Natural killer cell (primary cell): ENCODE results near the gene RIMBP2. TPM values are rescaled to one million over a fixed set of nuclear protein-coding genes. Genes with fewer than 3 reads are reported as not detected.

Experiments used
- ATAC-seq, 3 donors: fragments of 150-1000 bp in 2 of 3; fragments of 200-7000 bp in 1 of 3; cut with Tn5 transposase; 1 replicate in 1 of 3; 2 replicates in 2 of 3; pipeline ENCODE4 v1.10.0; 2021; ENCODE audit warnings: mild to moderate bottlenecking in 2 of 3, moderate library complexity in 2 of 3
- DNase-seq, 2 donors: peaks; one replicate each; pipeline versions ENCODE4 v3.0.0 to v3.0.0-alpha.2; 2013 to 2021; ENCODE audit warnings: mixed read lengths in 1 of 2
- H3K27ac ChIP-seq: one replicate; pipeline ENCODE4 v1.5.1; 2013; ENCODE audit warnings: mild to moderate bottlenecking, low read length
- H3K27me3 ChIP-seq: one replicate; pipeline ENCODE4 v1.6.1; 2013; ENCODE audit warnings: low read length; ENCODE audit not compliant: control insufficient read depth, insufficient read depth
- H3K36me3 ChIP-seq: one replicate; pipeline ENCODE4 v1.6.1; 2013; ENCODE audit warnings: low read length; ENCODE audit not compliant: control insufficient read depth, insufficient read depth
- H3K4me1 ChIP-seq: one replicate; pipeline ENCODE4 v1.6.1; 2013; ENCODE audit warnings: low read length; ENCODE audit not compliant: control insufficient read depth, insufficient read depth
- H3K4me3 ChIP-seq: one replicate; pipeline ENCODE4 v1.5.1; 2013; ENCODE audit warnings: low read length
- H3K9me3 ChIP-seq: one replicate; pipeline ENCODE4 v1.6.1; 2013; ENCODE audit warnings: low read length; ENCODE audit not compliant: control insufficient read depth, insufficient read depth
- H3K27ac Mint-ChIP-seq, 2 donors: one replicate each; pipeline ENCODE4 v1.8.0; 2022; ENCODE audit warnings: mild to moderate bottlenecking in 2 of 2, mixed read lengths in 2 of 2, moderate library complexity in 1 of 2
- H3K27me3 Mint-ChIP-seq, 2 donors: one replicate each; pipeline ENCODE4 v1.8.0; 2022; ENCODE audit warnings: low read depth in 2 of 2, mixed read lengths in 2 of 2
- H3K36me3 Mint-ChIP-seq: one replicate; pipeline ENCODE4 v1.8.0; 2022; ENCODE audit warnings: mixed read lengths
- H3K4me1 Mint-ChIP-seq, 2 donors: one replicate each; pipeline ENCODE4 v1.8.0; 2022; ENCODE audit warnings: mixed read lengths in 2 of 2
- H3K4me3 Mint-ChIP-seq: one replicate; pipeline ENCODE4 v1.8.0; 2022; ENCODE audit warnings: mild to moderate bottlenecking, moderate library complexity, mixed read lengths
- H3K9me3 Mint-ChIP-seq, 2 donors: one replicate each; pipeline ENCODE4 v1.8.0; 2022; ENCODE audit warnings: mixed read lengths in 2 of 2
- WGBS: methylation state at CpG from one replicate; pipeline ENCODE4 v1.1.7; 2013; ENCODE audit warnings: missing lambda C conversion rate; ENCODE audit not compliant: insufficient coverage; 5-methylcytosine and 5-hydroxymethylcytosine counted together
- intact Hi-C: fragments of 100-400 bp; cut with micrococcal nuclease; formaldehyde crosslinking; loops from one replicate; pipeline ENCODE4 v1.14.2; 2022
- total RNA-seq, 4 donors: library from RNA; stranded (reverse); fragments of 120-200 nt in 1 of 4; gene quantifications; one replicate each; pipeline versions ENCODE4 v1.2.3 to v1.2.4, GENCODE V29; 2013 to 2022
- TF ChIP-seq, protein P1 (sequence below): fragments of 200-600 bp; IDR thresholded peaks from one replicate; pipeline ENCODE4 v1.8.0; 2022; ENCODE audit warnings: antibody characterized with exemption

The RIMBP2 gene
- total RNA-seq, 3 donors from 2014 or later (not counting 1 experiment from before 2014, with no cell fraction given) = not detected

DNA sequence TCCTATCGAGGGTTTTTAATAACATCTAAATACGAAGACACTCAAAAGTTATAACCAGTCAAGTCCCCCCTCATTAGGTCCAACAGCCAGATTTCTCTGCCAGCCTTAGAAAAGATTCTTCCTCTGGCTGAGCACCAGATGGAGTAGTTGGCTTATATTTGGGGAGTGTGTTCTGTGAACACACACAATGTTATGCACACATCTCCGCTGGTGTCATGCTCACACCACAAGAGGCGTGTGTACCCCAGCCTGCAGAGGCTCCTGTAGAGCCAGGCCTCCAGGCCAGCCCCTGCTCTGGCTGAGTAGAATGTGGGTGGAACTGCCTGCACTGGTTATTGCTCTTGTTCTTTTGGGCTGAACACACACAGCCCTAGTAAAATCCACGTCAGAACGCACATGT is 314.4 kb downstream of the RIMBP2 start:
- Histone ChIP-seq H3K4me1 (no peaks in the 10 kb centered on the region), H3K4me3 (no peak overlapping the region), H3K27me3 (no peaks in the 10 kb centered on the region), H3K9me3 (no peaks in the 10 kb centered on the region), H3K36me3 (no peaks in the 10 kb centered on the region), H3K27ac (no peak overlapping the region)
- no peak overlapping the region for H3K27ac Mint-ChIP-seq
- DNase-seq (no peak), ATAC-seq (no peak)
- TF ChIP-seq, protein P1, sequence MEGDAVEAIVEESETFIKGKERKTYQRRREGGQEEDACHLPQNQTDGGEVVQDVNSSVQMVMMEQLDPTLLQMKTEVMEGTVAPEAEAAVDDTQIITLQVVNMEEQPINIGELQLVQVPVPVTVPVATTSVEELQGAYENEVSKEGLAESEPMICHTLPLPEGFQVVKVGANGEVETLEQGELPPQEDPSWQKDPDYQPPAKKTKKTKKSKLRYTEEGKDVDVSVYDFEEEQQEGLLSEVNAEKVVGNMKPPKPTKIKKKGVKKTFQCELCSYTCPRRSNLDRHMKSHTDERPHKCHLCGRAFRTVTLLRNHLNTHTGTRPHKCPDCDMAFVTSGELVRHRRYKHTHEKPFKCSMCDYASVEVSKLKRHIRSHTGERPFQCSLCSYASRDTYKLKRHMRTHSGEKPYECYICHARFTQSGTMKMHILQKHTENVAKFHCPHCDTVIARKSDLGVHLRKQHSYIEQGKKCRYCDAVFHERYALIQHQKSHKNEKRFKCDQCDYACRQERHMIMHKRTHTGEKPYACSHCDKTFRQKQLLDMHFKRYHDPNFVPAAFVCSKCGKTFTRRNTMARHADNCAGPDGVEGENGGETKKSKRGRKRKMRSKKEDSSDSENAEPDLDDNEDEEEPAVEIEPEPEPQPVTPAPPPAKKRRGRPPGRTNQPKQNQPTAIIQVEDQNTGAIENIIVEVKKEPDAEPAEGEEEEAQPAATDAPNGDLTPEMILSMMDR = no peak
- H3K27me3 Mint-ChIP-seq = peaks cover 0 to 5% of the 10 kb centered on the region in 2 donors
- H3K4me1 Mint-ChIP-seq = no peaks in the 10 kb centered on the region
- no peak overlapping the region for H3K4me3 Mint-ChIP-seq
- no peaks in the 10 kb centered on the region for H3K36me3 Mint-ChIP-seq
- intact Hi-C loops = no loop called here
- H3K9me3 Mint-ChIP-seq = no peaks in the 10 kb centered on the region
- 82% methylated on average over 6 of the region's 6 CpGs for WGBS

DNA sequence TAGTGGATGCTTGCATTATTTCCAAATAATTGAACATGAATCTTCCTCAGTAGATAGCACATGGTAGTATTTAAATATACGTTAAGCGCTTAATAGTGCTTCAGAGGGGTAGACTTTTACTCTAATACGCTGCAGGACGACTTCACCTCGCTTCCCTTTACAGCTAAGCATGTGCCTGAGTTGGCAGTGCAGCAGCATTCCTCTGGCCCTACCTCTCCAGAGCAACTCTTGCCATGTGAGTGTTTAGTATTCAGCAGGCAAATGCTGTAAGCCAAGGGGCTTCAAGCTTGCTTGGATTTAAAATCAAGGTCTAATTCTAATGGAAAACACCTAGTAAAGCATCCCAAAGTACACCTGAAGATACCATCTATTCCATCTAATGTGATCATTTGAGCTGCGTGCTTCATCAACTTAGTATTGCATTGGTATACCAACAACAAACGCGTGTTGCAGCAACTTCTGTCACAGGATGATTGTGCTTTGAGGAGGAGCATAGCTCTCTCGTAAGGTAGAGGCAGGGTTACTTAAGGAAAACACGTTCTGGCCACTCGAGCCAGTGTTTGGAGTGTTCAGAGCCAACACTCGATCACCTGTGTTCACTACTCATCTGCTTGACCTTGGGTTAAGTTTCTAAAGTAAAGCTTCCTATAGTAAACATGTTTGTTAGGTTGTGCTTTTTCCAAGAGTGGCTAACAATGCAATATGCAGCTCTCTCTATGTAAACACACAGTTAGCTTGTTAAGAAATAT is 317.8 kb downstream of the RIMBP2 start:
- H3K27me3 ChIP-seq = no peaks in the 10 kb centered on the region
- H3K27ac ChIP-seq = no peak overlapping the region
- no peaks in the 10 kb centered on the region for H3K9me3 ChIP-seq
- H3K27ac Mint-ChIP-seq = no peak overlapping the region
- peaks cover 5 to 6% of the 10 kb centered on the region in 2 donors for H3K4me1 Mint-ChIP-seq
- DNase-seq = no peak
- no peaks in the 10 kb centered on the region for H3K36me3 Mint-ChIP-seq
- H3K4me3 Mint-ChIP-seq = no peak overlapping the region
- ATAC-seq = no peak
- peaks cover 0 to 5% of the 10 kb centered on the region in 2 donors for H3K27me3 Mint-ChIP-seq
- H3K4me1 ChIP-seq = no peaks in the 10 kb centered on the region
- TF ChIP-seq, protein P1 = no peak
- H3K4me3 ChIP-seq = no peak overlapping the region
- H3K9me3 Mint-ChIP-seq = peaks cover 0 to 2% of the 10 kb centered on the region in 2 donors
- WGBS = 88% methylated on average over 12 of the region's 12 CpGs
- no peaks in the 10 kb centered on the region for H3K36me3 ChIP-seq
- intact Hi-C loops = no loop called here

DNA sequence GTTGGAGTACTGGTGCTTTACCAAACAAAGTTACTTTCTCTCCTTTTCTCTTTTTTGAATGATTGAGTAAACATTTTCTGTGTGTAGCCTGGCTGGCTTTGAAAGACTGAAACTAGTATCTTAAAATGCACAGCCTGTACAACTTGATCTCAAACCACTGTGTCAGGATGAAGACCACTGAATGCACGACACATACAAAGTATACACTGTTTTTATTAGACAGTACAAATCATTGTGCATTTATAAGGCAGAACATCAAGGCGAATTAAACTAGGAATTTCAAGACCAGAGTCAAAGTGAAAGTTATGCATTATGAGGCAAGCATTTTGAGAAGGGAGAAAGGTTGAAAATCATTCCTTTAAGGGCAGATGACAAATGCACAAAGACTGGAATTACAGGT is 319.4 kb downstream of the RIMBP2 start:
- Histone ChIP-seq H3K27me3 (no peaks in the 10 kb centered on the region), H3K27ac (no peak overlapping the region), H3K4me3 (no peak overlapping the region), H3K36me3 (no peaks in the 10 kb centered on the region), H3K4me1 (no peaks in the 10 kb centered on the region), H3K9me3 (no peaks in the 10 kb centered on the region)
- H3K4me1 Mint-ChIP-seq = peaks cover 5 to 6% of the 10 kb centered on the region in 2 donors
- H3K36me3 Mint-ChIP-seq = no peaks in the 10 kb centered on the region
- ATAC-seq = no peak
- no peak for DNase-seq
- TF ChIP-seq, protein P1 = no peak
- peaks cover 0 to 2% of the 10 kb centered on the region in 2 donors for H3K9me3 Mint-ChIP-seq
- intact Hi-C loops = no loop called here
- no peak overlapping the region for H3K4me3 Mint-ChIP-seq
- WGBS = 93% methylated on average over 2 of the region's 2 CpGs
- H3K27ac Mint-ChIP-seq = no peak overlapping the region
- peaks cover 0 to 2% of the 10 kb centered on the region in 2 donors for H3K27me3 Mint-ChIP-seq

DNA sequence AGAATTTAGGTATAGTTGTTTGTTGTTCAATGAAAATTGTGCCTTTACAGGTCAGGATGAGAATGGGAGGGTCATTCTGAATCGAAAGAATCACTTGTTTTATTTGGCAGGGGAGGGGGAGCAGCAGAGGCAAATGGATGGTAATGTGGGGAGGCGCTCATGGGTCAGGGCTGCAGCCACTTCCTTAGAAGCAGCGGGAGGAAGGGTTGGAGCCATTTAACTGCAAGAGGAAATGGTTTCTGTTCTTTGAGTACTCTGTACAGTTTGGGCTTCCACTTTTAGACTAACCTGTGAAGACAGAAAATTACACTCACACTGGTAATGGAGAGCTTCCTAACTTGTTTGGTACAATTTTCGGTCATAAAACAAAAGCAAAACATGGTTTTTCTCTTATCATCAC is 321.2 kb downstream of the RIMBP2 start:
- H3K27ac Mint-ChIP-seq = no peak overlapping the region
- no peak for ATAC-seq

More for the DNA sequence above, 321.2 kb downstream of the RIMBP2 start:
- Histone ChIP-seq H3K9me3 (no peaks in the 10 kb centered on the region), H3K27ac (no peak overlapping the region), H3K27me3 (no peaks in the 10 kb centered on the region), H3K4me3 (no peak overlapping the region), H3K4me1 (no peaks in the 10 kb centered on the region), H3K36me3 (no peaks in the 10 kb centered on the region)
- H3K27me3 Mint-ChIP-seq = no peaks in the 10 kb centered on the region
- WGBS = 24% methylated on average over 4 of the region's 4 CpGs
- intact Hi-C loops = no loop called here
- TF ChIP-seq, protein P1 = no peak
- peaks cover 0 to 2% of the 10 kb centered on the region in 2 donors for H3K9me3 Mint-ChIP-seq
- no peaks in the 10 kb centered on the region for H3K36me3 Mint-ChIP-seq
- DNase-seq = no peak
- no peak overlapping the region for H3K4me3 Mint-ChIP-seq
- peaks cover 5 to 6% of the 10 kb centered on the region in 2 donors for H3K4me1 Mint-ChIP-seq
